Measurements from ENCODE around the gene SLC3A2. TPM values are rescaled to one million over a fixed set of nuclear protein-coding genes. Genes with fewer than 3 reads are reported as not detected.

Gene SLC3A2
- total and polyA plus RNA-seq, 4 donors: 34.3 to 59.5 (median 51.0) TPM

- Histone ChIP-seq H3K36me3 (ENCODE audit: control insufficient read depth in 4 of 4, insufficient read depth in 3 of 4, low read depth in 1 of 4, low read length in 3 of 4) (no peaks in the 10 kb centered on the region), H3K27me3 (ENCODE audit: control insufficient read depth in 4 of 4, insufficient read depth in 4 of 4, low read length in 3 of 4) (no peaks in the 10 kb centered on the region), H3K4me3 (ENCODE audit: low read depth in 1 of 3, low read length in 3 of 3) (no peak overlapping the region), H3K9ac (ENCODE audit: low read depth in 1 of 2, low read length in 2 of 2) (no peak overlapping the region), H3K9me3 (ENCODE audit: control insufficient read depth in 4 of 4, low read length in 3 of 4) (no peaks in the 10 kb centered on the region), H3K27ac (ENCODE audit: low read depth in 1 of 2, low read length in 2 of 2) (no peak overlapping the region), H3K4me1 (ENCODE audit: control insufficient read depth in 4 of 4, insufficient read depth in 4 of 4, low read length in 3 of 4) (peaks cover 0 to 12% (median 8%) of the 10 kb centered on the region in 4 donors)
- DNase-seq (ENCODE audit: low spot score): no peak
- 94% methylated on average over 3 of the region's 3 CpGs for WGBS
- no peak for TF ChIP-seq NR2F2 (IDR thresholded peaks at IDR 0.05)
- TF ChIP-seq HNF4G (IDR thresholded peaks at IDR 0.05): no peak
- TF ChIP-seq CTCF (IDR thresholded peaks at IDR 0.05; ENCODE audit: low read depth, low read length, missing input control): no peak
- TF ChIP-seq FOXA1 (IDR thresholded peaks at IDR 0.05): no peak
- no peak for TF ChIP-seq ATF3 (IDR thresholded peaks at IDR 0.05)
- no peak for TF ChIP-seq JUND (IDR thresholded peaks at IDR 0.05)
- no peak for TF ChIP-seq HNF4A (conservative IDR thresholded peaks at IDR 0.05)
- TF ChIP-seq SP1 (IDR thresholded peaks at IDR 0.05): no peak
- no peak for TF ChIP-seq RAD21 (IDR thresholded peaks at IDR 0.05)
- TF ChIP-seq REST (IDR thresholded peaks at IDR 0.05): no peak
- no peak for TF ChIP-seq FOXA2 (IDR thresholded peaks at IDR 0.05)
- no peak for TF ChIP-seq GABPA (IDR thresholded peaks at IDR 0.05 in 1 of 2, conservative IDR thresholded peaks at IDR 0.05 in 1 of 2)
- no peak for TF ChIP-seq ZBTB33 (IDR thresholded peaks at IDR 0.05)
- no peak for TF ChIP-seq EGR1 (IDR thresholded peaks at IDR 0.05; ENCODE audit: low read depth in 2 of 2)
- no peak for TF ChIP-seq RXRA (IDR thresholded peaks at IDR 0.05)
- TF ChIP-seq TAF1 (conservative IDR thresholded peaks at IDR 0.05): no peak
- TF ChIP-seq YY1 (IDR thresholded peaks at IDR 0.05): no peak
These were observed 36.5 kb upstream of the SLC3A2 start for GRCh38 chr11:62844154-62844553.

- Histone ChIP-seq H3K9me3 (ENCODE audit: control insufficient read depth in 4 of 4, low read length in 3 of 4) (no peaks in the 10 kb centered on the region), H3K36me3 (ENCODE audit: control insufficient read depth in 4 of 4, insufficient read depth in 3 of 4, low read depth in 1 of 4, low read length in 3 of 4) (no peaks in the 10 kb centered on the region), H3K27me3 (ENCODE audit: control insufficient read depth in 4 of 4, insufficient read depth in 4 of 4, low read length in 3 of 4) (no peaks in the 10 kb centered on the region), H3K27ac (ENCODE audit: low read depth in 1 of 2, low read length in 2 of 2) (no peak overlapping the region), H3K9ac (ENCODE audit: low read depth in 1 of 2, low read length in 2 of 2) (no peak overlapping the region), H3K4me1 (ENCODE audit: control insufficient read depth in 4 of 4, insufficient read depth in 4 of 4, low read length in 3 of 4) (peaks cover 0 to 9% (median 6%) of the 10 kb centered on the region in 4 donors), H3K4me3 (ENCODE audit: low read depth in 1 of 3, low read length in 3 of 3) (no peak overlapping the region)
- TF ChIP-seq MAX (IDR thresholded peaks at IDR 0.05) (no peak), EGR1 (IDR thresholded peaks at IDR 0.05; ENCODE audit: low read depth in 2 of 2) (no peak), FOXA1 (IDR thresholded peaks at IDR 0.05) (no peak), TAF1 (conservative IDR thresholded peaks at IDR 0.05) (no peak), HNF4A (conservative IDR thresholded peaks at IDR 0.05) (no peak), SP1 (IDR thresholded peaks at IDR 0.05) (no peak), JUND (IDR thresholded peaks at IDR 0.05) (no peak), RAD21 (IDR thresholded peaks at IDR 0.05) (no peak), RXRA (IDR thresholded peaks at IDR 0.05) (no peak), CTCF (IDR thresholded peaks at IDR 0.05; ENCODE audit: low read depth, low read length, missing input control) (no peak), YY1 (IDR thresholded peaks at IDR 0.05) (no peak), GABPA (IDR thresholded peaks at IDR 0.05 in 1 of 2, conservative IDR thresholded peaks at IDR 0.05 in 1 of 2) (no peak), NR2F2 (IDR thresholded peaks at IDR 0.05) (no peak), REST (IDR thresholded peaks at IDR 0.05) (no peak)
- no peak for DNase-seq (ENCODE audit: low spot score)
- 88% methylated on average over 3 of the region's 3 CpGs for WGBS
These were observed 34.5 kb upstream of the SLC3A2 start for GRCh38 chr11:62846177-62846576.
